ENCODE results near the gene CAND1. TPM values are rescaled to one million over a fixed set of nuclear protein-coding genes. Genes with fewer than 3 reads are reported as not detected.

Gene CAND1
- total and polyA plus RNA-seq, 2 donors (not counting 1 experiment from before 2014, with no cell fraction given) = 14.8 to 108 TPM

DNA sequence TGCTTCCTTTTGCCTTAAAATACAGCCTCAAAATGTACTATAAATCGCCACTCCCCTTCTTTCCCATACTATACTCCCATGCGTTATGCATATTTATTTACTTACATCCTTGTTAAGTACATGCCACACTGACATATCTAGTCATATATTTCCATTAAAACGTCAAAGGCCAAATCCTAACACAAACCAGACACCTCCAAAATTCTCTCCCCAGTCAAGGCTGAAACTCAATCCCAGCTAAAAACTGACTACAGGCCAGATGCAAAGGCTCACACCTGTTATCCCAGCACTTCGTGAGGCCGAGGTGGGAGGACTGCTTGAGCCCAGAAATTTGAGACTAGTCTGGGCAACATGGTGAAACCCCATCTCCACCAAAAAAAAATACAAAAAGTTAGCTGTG lies 5.7 kb upstream of the CAND1 start:
- no peak overlapping the region for H3K4me3 ChIP-seq (ENCODE audit: control extremely low read depth in 1 of 5, extremely low read depth in 1 of 5, insufficient read depth in 1 of 5, low read depth in 2 of 5, low read length in 4 of 5)
- POLR2A ChIA-PET = no interaction called here
- no peak overlapping the region for H3K27ac ChIP-seq (ENCODE audit: low read length in 2 of 2)
- Mint-ChIP-seq H3K9me3 (ENCODE audit: insufficient read depth) (no peaks in the 10 kb centered on the region), H3K27ac (no peak overlapping the region), H3K27me3 (no peaks in the 10 kb centered on the region), H3K4me1 (peaks cover 8% of the 10 kb centered on the region), H3K4me3 (no peak overlapping the region)
- H3K9ac ChIP-seq (ENCODE audit: low read length) = no peak overlapping the region
- intact Hi-C loops (cut with micrococcal nuclease) = loop anchor here (10.0 kb wide), 1 partner anchor 1129 kb away; the partner anchor contains the start of gene LLPH
- no peak overlapping the region for H3K4me2 ChIP-seq (replicated peaks; ENCODE audit: low read depth, low read length, poor library complexity, severe bottlenecking)
- H3K9me3 ChIP-seq (ENCODE audit: control extremely low read depth in 1 of 3, control insufficient read depth in 2 of 3, insufficient read depth in 1 of 3, low read length in 2 of 3) = no peaks in the 10 kb centered on the region
- no peak overlapping the region for H2AFZ ChIP-seq (ENCODE audit: insufficient read depth, low read depth, low read length, poor library complexity, severe bottlenecking)
- H3K79me2 ChIP-seq (ENCODE audit: control insufficient read depth, insufficient read depth, low read length) = no peaks in the 10 kb centered on the region
- 90% methylated on average over 5 of the region's 5 CpGs for WGBS (ENCODE audit: insufficient coverage)
- CTCF ChIA-PET = no interaction called here
- ATAC-seq (ENCODE audit: low read depth) (no peak), DNase-seq (no peak)
- no peaks in the 10 kb centered on the region for H3K36me3 ChIP-seq (replicated peaks in 1 of 2; ENCODE audit: control extremely low read depth in 1 of 2, control insufficient read depth in 1 of 2, extremely low read depth in 1 of 2, insufficient read depth in 2 of 2, low read length in 1 of 2)
- H3K4me1 ChIP-seq (ENCODE audit: control insufficient read depth in 2 of 2, insufficient read depth in 2 of 2, low read length in 2 of 2) = peaks cover 6 to 8% of the 10 kb centered on the region in 2 donors
- H3K27me3 ChIP-seq (replicated peaks in 1 of 4; ENCODE audit: control extremely low read depth in 1 of 4, control insufficient read depth in 3 of 4, insufficient read depth in 4 of 4, low read length in 3 of 4) = no peaks in the 10 kb centered on the region
- no peaks in the 10 kb centered on the region for H4K20me1 ChIP-seq (ENCODE audit: control insufficient read depth, insufficient read depth, low read length, poor library complexity, severe bottlenecking)
- no peak for TF ChIP-seq EZH2 (IDR thresholded peaks at IDR 0.05; ENCODE audit: borderline replicate concordance, insufficient read depth, low read depth, low read length, poor library complexity, severe bottlenecking)
- TF ChIP-seq, protein P1, sequence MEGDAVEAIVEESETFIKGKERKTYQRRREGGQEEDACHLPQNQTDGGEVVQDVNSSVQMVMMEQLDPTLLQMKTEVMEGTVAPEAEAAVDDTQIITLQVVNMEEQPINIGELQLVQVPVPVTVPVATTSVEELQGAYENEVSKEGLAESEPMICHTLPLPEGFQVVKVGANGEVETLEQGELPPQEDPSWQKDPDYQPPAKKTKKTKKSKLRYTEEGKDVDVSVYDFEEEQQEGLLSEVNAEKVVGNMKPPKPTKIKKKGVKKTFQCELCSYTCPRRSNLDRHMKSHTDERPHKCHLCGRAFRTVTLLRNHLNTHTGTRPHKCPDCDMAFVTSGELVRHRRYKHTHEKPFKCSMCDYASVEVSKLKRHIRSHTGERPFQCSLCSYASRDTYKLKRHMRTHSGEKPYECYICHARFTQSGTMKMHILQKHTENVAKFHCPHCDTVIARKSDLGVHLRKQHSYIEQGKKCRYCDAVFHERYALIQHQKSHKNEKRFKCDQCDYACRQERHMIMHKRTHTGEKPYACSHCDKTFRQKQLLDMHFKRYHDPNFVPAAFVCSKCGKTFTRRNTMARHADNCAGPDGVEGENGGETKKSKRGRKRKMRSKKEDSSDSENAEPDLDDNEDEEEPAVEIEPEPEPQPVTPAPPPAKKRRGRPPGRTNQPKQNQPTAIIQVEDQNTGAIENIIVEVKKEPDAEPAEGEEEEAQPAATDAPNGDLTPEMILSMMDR (IDR thresholded peaks at IDR 0.05) = no peak

DNA sequence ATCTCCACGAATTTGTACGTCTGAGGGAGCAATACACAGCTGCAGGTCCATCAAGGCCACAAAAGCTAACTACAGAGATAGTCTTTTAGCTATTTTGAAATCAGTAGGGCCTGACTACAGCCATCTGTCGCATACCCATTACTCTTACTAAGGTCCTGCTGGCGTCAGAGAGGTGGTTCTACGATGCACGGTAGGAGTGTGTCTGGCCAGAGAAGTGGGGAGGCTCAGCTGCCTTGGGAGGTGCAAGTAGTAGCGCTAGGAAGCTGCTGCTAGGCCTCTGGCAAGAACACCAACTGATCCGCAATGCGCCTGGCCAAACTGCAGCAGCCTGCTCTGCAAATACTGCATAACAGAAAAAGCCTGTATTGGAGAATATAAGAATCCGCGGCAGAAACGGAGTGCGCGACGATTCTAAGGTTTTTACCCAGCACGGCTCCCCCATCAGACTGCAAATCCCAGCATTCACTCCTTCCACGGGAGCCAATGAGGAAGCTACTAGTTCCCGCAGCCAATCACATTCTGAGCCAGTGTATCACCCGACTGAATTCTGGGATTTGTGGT lies 743 bp upstream of the CAND1 start:
- Histone ChIP-seq H3K36me3 (replicated peaks in 1 of 2; ENCODE audit: control extremely low read depth in 1 of 2, control insufficient read depth in 1 of 2, extremely low read depth in 1 of 2, insufficient read depth in 2 of 2, low read length in 1 of 2) (no peaks in the 10 kb centered on the region), H3K4me3 (ENCODE audit: control extremely low read depth in 1 of 5, extremely low read depth in 1 of 5, insufficient read depth in 1 of 5, low read depth in 2 of 5, low read length in 4 of 5) (peak overlapping the region; percentile 67 to 94 (median 80)), H4K20me1 (ENCODE audit: control insufficient read depth, insufficient read depth, low read length, poor library complexity, severe bottlenecking) (peaks cover 22% of the 10 kb centered on the region), H3K9me3 (ENCODE audit: control extremely low read depth in 1 of 3, control insufficient read depth in 2 of 3, insufficient read depth in 1 of 3, low read length in 2 of 3) (no peaks in the 10 kb centered on the region), H3K27ac (ENCODE audit: low read length in 2 of 2) (peak overlapping the region; percentile 90 to 94), H3K4me2 (replicated peaks; ENCODE audit: low read depth, low read length, poor library complexity, severe bottlenecking) (peak overlapping the region; percentile 87), H2AFZ (ENCODE audit: insufficient read depth, low read depth, low read length, poor library complexity, severe bottlenecking) (peak overlapping the region; percentile 97), H3K27me3 (replicated peaks in 1 of 4; ENCODE audit: control extremely low read depth in 1 of 4, control insufficient read depth in 3 of 4, insufficient read depth in 4 of 4, low read length in 3 of 4) (no peaks in the 10 kb centered on the region), H3K4me1 (ENCODE audit: control insufficient read depth in 2 of 2, insufficient read depth in 2 of 2, low read length in 2 of 2) (peaks cover 21 to 22% of the 10 kb centered on the region in 2 donors), H3K9ac (ENCODE audit: low read length) (peak overlapping the region; percentile 91), H3K79me2 (ENCODE audit: control insufficient read depth, insufficient read depth, low read length) (peaks cover 36% of the 10 kb centered on the region)
- WGBS (ENCODE audit: insufficient coverage) = 5% methylated on average over 15 of the region's 19 CpGs
- Mint-ChIP-seq H3K27me3 (no peaks in the 10 kb centered on the region), H3K27ac (peak overlapping the region; percentile 91), H3K4me3 (peak overlapping the region; percentile 86), H3K4me1 (peaks cover 32% of the 10 kb centered on the region), H3K9me3 (ENCODE audit: insufficient read depth) (no peaks in the 10 kb centered on the region)
- ATAC-seq (ENCODE audit: low read depth) = peak; percentile 73
- CTCF ChIA-PET = interaction anchor here (0.9 to 1.8 kb wide), 7 partner anchors 11 to 966 kb away, joined by 3 to 6 read pairs (median 4); partner anchors contain the start of gene HELB
- intact Hi-C loops (cut with micrococcal nuclease) = loop anchor here (1.0 to 10.0 kb wide), 7 partner anchors 364 to 1970 kb away; partner anchors contain the start of genes CPM, CPSF6, DYRK2 and LLPH
- no peak for DNase-seq
- POLR2A ChIA-PET = interaction anchor here (0.9 to 2.5 kb wide), 7 partner anchors 11 to 1540 kb away, joined by 3 to 8 read pairs (median 3); partner anchors contain the start of genes HELB, LLPH, MDM2 and TMBIM4
- no peak for TF ChIP-seq EZH2 (IDR thresholded peaks at IDR 0.05; ENCODE audit: borderline replicate concordance, insufficient read depth, low read depth, low read length, poor library complexity, severe bottlenecking)
- TF ChIP-seq, protein P1 (IDR thresholded peaks at IDR 0.05) = no peak
